ENCODE data around the gene UTP11. TPM values are rescaled to one million over a fixed set of nuclear protein-coding genes. Genes with fewer than 3 reads are reported as not detected.

Gene UTP11
- total RNA-seq, 5 donors from 2014 or later (not counting 1 experiment from before 2014, with no cell fraction given): 8.5 to 18.3 (median 15.9) TPM

DNA sequence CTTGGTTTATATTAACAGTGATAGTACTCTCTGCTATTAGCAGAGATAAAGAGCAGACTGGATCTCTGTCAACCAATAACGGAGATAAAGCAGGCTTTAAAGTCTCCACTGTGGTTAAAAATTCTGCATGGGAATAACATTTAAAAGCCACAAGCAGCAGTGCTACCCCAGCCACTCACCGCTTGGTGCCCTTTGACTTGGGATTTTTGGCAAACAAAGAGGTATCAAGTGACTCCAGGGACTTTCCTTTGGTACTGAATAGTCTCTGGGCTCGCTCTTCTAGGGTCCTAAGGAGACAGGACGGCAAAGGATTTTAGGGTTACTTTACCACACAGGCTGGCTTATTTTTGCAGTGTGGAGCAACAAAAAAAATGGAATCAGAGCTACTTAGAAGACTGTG, 34.0 kb upstream of the UTP11 start:
- Histone ChIP-seq H3K36me3 (ENCODE audit: control insufficient read depth in 2 of 2, extremely low read depth in 1 of 2, insufficient read depth in 1 of 2, low read length in 1 of 2) (peaks cover 26 to 89% of the 10 kb centered on the region in 2 donors), H3K27ac (ENCODE audit: low read length) (no peak overlapping the region), H3K4me3 (ENCODE audit: control insufficient read depth in 1 of 2, extremely low read depth in 1 of 2, low read length in 1 of 2) (no peak overlapping the region), H3K27me3 (replicated peaks in 1 of 2; ENCODE audit: control insufficient read depth in 2 of 2, extremely low read depth in 1 of 2, insufficient read depth in 2 of 2, low read length in 1 of 2) (no peaks in the 10 kb centered on the region), H3K4me1 (ENCODE audit: control insufficient read depth in 1 of 2, extremely low read depth in 1 of 2, insufficient read depth in 2 of 2, low read length in 2 of 2) (no peaks in the 10 kb centered on the region), H3K9me3 (no peaks in the 10 kb centered on the region)
- ChIA-PET POLR2A (no interaction called here), CTCF (no interaction called here)
- Mint-ChIP-seq H3K4me3 (no peak overlapping the region), H3K27ac (no peak overlapping the region), H3K9me3 (peaks cover 0 to 5% (median 0%) of the 10 kb centered on the region in 3 donors), H3K4me1 (peaks cover 0 to 6% (median 5%) of the 10 kb centered on the region in 3 donors), H3K36me3 (peaks cover 60% of the 10 kb centered on the region), H3K27me3 (no peaks in the 10 kb centered on the region)
- DNase-seq (no peak), ATAC-seq (replicated peaks in 1 of 4) (no peak)
- 89% methylated on average over 3 of the region's 4 CpGs for WGBS (ENCODE audit: insufficient coverage)

DNA sequence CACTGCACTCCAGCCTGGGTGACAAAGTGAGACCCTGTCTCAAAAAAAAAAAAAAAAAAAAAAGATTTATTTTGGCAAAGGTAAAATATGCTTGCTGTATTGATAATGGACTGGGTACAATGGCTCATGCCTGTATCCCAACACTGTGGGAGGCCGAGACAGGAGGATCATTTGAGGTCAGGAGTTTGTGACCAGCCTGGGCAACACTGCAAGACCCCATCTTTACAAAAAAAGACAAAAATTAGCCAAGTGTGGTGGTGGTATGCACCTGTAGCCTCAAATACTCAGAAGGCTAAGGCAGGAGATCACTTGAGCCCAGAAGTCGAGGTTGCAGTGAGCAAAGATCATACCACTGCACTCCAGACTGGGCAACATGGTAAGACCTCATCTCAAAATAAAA, 29.0 kb upstream of the UTP11 start:
- Histone ChIP-seq H3K4me1 (ENCODE audit: control insufficient read depth in 1 of 2, extremely low read depth in 1 of 2, insufficient read depth in 2 of 2, low read length in 2 of 2) (peaks cover 0 to 2% of the 10 kb centered on the region in 2 experiments), H3K27me3 (replicated peaks in 1 of 2; ENCODE audit: control insufficient read depth in 2 of 2, extremely low read depth in 1 of 2, insufficient read depth in 2 of 2, low read length in 1 of 2) (no peaks in the 10 kb centered on the region), H3K4me3 (ENCODE audit: control insufficient read depth in 1 of 2, extremely low read depth in 1 of 2, low read length in 1 of 2) (no peak overlapping the region), H3K27ac (ENCODE audit: low read length) (no peak overlapping the region), H3K9me3 (no peaks in the 10 kb centered on the region), H3K36me3 (ENCODE audit: control insufficient read depth in 2 of 2, extremely low read depth in 1 of 2, insufficient read depth in 1 of 2, low read length in 1 of 2) (peaks cover 13 to 85% of the 10 kb centered on the region in 2 donors)
- ChIA-PET CTCF (interaction anchor here in 1 of 2 donors (0.7 kb wide), 1 partner anchor 1542 kb away, joined by 4 read pairs; no protein-coding TSS in a partner anchor), POLR2A (no interaction called here)
- Mint-ChIP-seq H3K4me3 (no peak overlapping the region), H3K9me3 (no peaks in the 10 kb centered on the region), H3K27me3 (no peaks in the 10 kb centered on the region), H3K27ac (no peak overlapping the region), H3K4me1 (peaks cover 6 to 16% (median 15%) of the 10 kb centered on the region in 3 donors), H3K36me3 (peaks cover 53% of the 10 kb centered on the region)
- ATAC-seq (replicated peaks in 1 of 4): no peak
- WGBS (ENCODE audit: insufficient coverage): no CpG with 5 or more reads among the region's 2 CpGs
- DNase-seq: no peak

DNA sequence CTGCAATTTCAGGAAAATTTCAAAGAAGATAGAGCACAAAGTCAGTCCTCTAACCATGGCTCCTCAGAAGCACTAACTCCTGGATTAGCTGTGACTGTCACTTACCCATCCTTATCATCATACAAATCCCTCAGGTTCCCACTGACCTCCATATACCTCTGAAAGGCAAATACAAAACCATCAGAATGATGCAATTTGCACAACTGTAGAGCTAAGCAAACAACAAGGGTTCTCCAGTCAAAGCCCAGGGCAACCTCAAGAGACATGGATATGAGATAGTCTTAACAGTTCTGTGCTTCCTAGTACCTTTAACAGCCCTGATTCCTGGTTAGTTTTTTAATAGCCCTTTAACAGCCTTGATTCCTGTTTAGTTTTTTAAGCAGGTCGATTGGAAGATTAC, 24.9 kb upstream of the UTP11 start:
- H3K4me3 Mint-ChIP-seq: peak overlapping the region in 2 of 3 donors; percentile 98 to 100
- WGBS (ENCODE audit: insufficient coverage): no CpG with 5 or more reads among the region's 1 CpG
- DNase-seq (no peak), ATAC-seq (replicated peaks in 1 of 4) (no peak)
- Histone ChIP-seq H3K4me1 (ENCODE audit: control insufficient read depth in 1 of 2, extremely low read depth in 1 of 2, insufficient read depth in 2 of 2, low read length in 2 of 2) (peaks cover 2 to 13% of the 10 kb centered on the region in 2 experiments), H3K27ac (ENCODE audit: low read length) (no peak overlapping the region), H3K9me3 (no peaks in the 10 kb centered on the region), H3K4me3 (ENCODE audit: control insufficient read depth in 1 of 2, extremely low read depth in 1 of 2, low read length in 1 of 2) (no peak overlapping the region), H3K27me3 (replicated peaks in 1 of 2; ENCODE audit: control insufficient read depth in 2 of 2, extremely low read depth in 1 of 2, insufficient read depth in 2 of 2, low read length in 1 of 2) (no peaks in the 10 kb centered on the region), H3K36me3 (ENCODE audit: control insufficient read depth in 2 of 2, extremely low read depth in 1 of 2, insufficient read depth in 1 of 2, low read length in 1 of 2) (peaks cover 7 to 47% of the 10 kb centered on the region in 2 donors)
- H3K36me3 Mint-ChIP-seq: peaks cover 23% of the 10 kb centered on the region
- POLR2A ChIA-PET: no interaction called here
- peak overlapping the region in 1 of 2 donors; percentile 16 for H3K27ac Mint-ChIP-seq
- H3K9me3 Mint-ChIP-seq: no peaks in the 10 kb centered on the region
- no peaks in the 10 kb centered on the region for H3K27me3 Mint-ChIP-seq
- CTCF ChIA-PET: no interaction called here
- peaks cover 18 to 25% (median 25%) of the 10 kb centered on the region in 3 donors for H3K4me1 Mint-ChIP-seq

DNA sequence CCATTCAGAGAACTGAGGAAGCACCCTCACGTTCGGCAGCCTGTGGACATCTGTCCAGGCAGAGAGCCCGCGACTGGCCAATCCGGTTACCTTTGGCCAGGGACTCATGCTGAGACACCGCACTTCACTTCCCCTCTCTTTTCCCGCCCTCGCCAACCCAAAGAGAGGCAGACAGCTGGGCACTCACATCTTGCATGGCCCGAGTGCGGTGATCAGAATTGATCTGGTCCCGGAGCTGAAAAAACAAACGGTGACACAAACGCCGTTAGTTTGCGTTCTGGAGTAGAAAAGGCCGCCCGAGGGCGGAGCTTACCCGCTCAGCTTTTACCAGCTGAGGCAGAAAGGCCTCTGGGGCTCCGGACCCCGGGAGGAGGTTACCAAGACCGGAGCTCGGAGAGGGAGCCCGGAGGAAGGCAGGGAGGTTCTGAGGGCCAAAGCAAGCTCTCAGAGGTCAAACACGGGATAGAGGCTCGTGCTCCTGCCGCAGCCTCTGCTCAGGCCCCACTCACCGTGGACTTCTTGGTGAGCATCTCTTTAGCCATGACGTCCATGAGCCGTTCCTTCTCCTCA, 23.1 kb upstream of the UTP11 start:
- ChIA-PET CTCF (interaction anchor here in 1 of 2 donors (0.6 to 2.4 kb wide), 4 partner anchors 20 to 30 kb away, joined by 3 to 10 read pairs (median 4); partner anchors contain the start of gene UTP11), POLR2A (no interaction called here)
- DNase-seq (peak in 15 of 35 experiments; percentile 18 to 55 (median 29)), ATAC-seq (replicated peaks in 1 of 4) (peak; percentile 40 to 54 (median 47))
- Histone ChIP-seq H3K9me3 (no peaks in the 10 kb centered on the region), H3K27ac (ENCODE audit: low read length) (peak overlapping the region; percentile 35), H3K4me3 (ENCODE audit: control insufficient read depth in 1 of 2, extremely low read depth in 1 of 2, low read length in 1 of 2) (peak overlapping the region; percentile 87), H3K36me3 (ENCODE audit: control insufficient read depth in 2 of 2, extremely low read depth in 1 of 2, insufficient read depth in 1 of 2, low read length in 1 of 2) (peaks cover 5 to 30% of the 10 kb centered on the region in 2 donors), H3K4me1 (ENCODE audit: control insufficient read depth in 1 of 2, extremely low read depth in 1 of 2, insufficient read depth in 2 of 2, low read length in 2 of 2) (peaks cover 2 to 14% of the 10 kb centered on the region in 2 experiments), H3K27me3 (replicated peaks in 1 of 2; ENCODE audit: control insufficient read depth in 2 of 2, extremely low read depth in 1 of 2, insufficient read depth in 2 of 2, low read length in 1 of 2) (no peaks in the 10 kb centered on the region)
- H3K27me3 Mint-ChIP-seq: no peaks in the 10 kb centered on the region
- peaks cover 18 to 28% (median 26%) of the 10 kb centered on the region in 3 donors for H3K4me1 Mint-ChIP-seq
- H3K27ac Mint-ChIP-seq: peak overlapping the region; percentile 94 to 95
- 2% methylated on average over 30 of the region's 30 CpGs for WGBS (ENCODE audit: insufficient coverage)
- H3K36me3 Mint-ChIP-seq: peaks cover 17% of the 10 kb centered on the region
- no peaks in the 10 kb centered on the region for H3K9me3 Mint-ChIP-seq
- peak overlapping the region; percentile 87 to 100 (median 98) for H3K4me3 Mint-ChIP-seq

DNA sequence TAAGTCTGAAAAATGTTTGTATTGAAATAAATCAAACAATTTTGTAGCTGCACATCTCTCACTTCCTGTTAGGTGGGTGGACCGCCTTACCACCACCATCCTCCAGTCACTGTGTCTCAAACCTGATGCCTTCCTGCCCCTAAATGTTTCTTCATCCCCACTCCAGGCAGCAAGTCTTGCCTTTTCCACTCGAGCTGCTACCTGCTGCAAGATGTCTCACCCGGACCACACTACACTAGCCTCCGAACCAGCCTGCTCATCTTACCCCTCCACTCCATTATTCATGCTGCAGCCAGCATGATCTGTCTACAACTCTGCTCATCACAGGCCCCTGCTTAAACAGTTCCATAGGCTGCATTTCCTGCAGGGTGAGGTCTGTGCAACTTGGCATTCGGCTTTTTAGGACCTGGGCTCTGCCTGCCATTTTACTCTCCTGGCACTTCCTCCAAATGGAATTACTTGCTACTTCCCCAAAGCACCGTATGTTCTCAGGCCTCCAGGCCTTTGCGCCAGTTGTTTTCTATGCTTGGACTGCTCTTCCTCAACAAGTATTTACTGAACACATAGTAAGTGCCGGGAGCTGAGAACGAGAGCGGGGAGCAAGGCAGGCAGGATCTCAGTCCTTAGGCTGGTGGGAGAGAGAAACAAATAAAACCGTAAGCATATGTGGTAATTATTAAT, 17.5 kb upstream of the UTP11 start:
- peak overlapping the region; percentile 40 for H3K27ac ChIP-seq (ENCODE audit: low read length)
- POLR2A ChIA-PET: interaction anchor here in 1 of 2 donors (0.5 kb wide), 1 partner anchor 16 kb away, joined by 3 read pairs; no protein-coding TSS in a partner anchor
- WGBS (ENCODE audit: insufficient coverage): 46% methylated on average over 6 of the region's 11 CpGs
- H3K36me3 ChIP-seq (ENCODE audit: control insufficient read depth in 2 of 2, extremely low read depth in 1 of 2, insufficient read depth in 1 of 2, low read length in 1 of 2): peaks cover 0 to 2% of the 10 kb centered on the region in 2 donors
- H3K27me3 ChIP-seq (replicated peaks in 1 of 2; ENCODE audit: control insufficient read depth in 2 of 2, extremely low read depth in 1 of 2, insufficient read depth in 2 of 2, low read length in 1 of 2): peaks cover 0 to 4% of the 10 kb centered on the region in 2 experiments
- peak in 1 of 4 experiments; percentile 41 for ATAC-seq (replicated peaks in 1 of 4)
- Mint-ChIP-seq H3K27ac (peak overlapping the region; percentile 87 to 94), H3K27me3 (no peaks in the 10 kb centered on the region), H3K36me3 (no peaks in the 10 kb centered on the region), H3K9me3 (no peaks in the 10 kb centered on the region), H3K4me1 (peaks cover 19 to 39% (median 39%) of the 10 kb centered on the region in 3 donors), H3K4me3 (peak overlapping the region; percentile 56 to 76 (median 68))
- peak in 1 of 35 experiments; percentile 17 for DNase-seq
- peaks cover 4 to 31% of the 10 kb centered on the region in 2 experiments for H3K4me1 ChIP-seq (ENCODE audit: control insufficient read depth in 1 of 2, extremely low read depth in 1 of 2, insufficient read depth in 2 of 2, low read length in 2 of 2)
- CTCF ChIA-PET: interaction anchor here in 1 of 2 donors (0.7 kb wide), 1 partner anchor 61 kb away, joined by 3 read pairs; no protein-coding TSS in a partner anchor
- peak overlapping the region; percentile 51 to 66 for H3K4me3 ChIP-seq (ENCODE audit: control insufficient read depth in 1 of 2, extremely low read depth in 1 of 2, low read length in 1 of 2)
- H3K9me3 ChIP-seq: no peaks in the 10 kb centered on the region

DNA sequence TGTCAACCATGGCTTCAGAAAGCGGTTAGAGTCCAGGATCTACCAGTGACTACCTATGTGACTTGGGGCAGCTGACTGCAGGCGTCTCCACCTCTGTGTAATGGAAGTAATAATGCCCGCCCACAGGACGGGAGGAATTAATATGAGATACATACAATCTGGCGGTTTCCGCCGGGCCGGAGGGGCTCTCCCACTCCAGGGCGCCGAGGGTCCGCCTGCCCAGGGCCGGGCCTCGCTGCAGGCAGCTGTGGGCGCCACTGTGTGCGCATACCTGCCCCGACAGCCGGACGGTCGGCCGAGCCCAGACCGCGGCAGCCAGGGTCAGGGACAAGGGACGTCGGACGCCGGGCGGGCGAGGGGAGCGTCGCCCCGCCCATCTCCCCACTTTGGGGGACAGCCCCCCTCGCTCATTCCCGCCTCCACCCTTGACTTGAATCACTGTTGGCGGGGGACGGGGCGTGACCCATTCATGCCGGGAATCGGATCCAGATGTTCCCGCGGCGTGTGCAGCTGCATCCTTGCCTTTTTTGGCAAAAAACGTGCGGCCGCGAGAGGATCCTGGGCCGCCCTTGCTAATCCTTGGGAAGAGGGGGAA, 16.7 kb upstream of the UTP11 start:
- H3K4me3 Mint-ChIP-seq: peak overlapping the region; percentile 56 to 76 (median 68)
- peak overlapping the region; percentile 87 to 94 for H3K27ac Mint-ChIP-seq
- H3K9me3 Mint-ChIP-seq: no peaks in the 10 kb centered on the region
- H3K27me3 Mint-ChIP-seq: no peaks in the 10 kb centered on the region
- H3K36me3 Mint-ChIP-seq: no peaks in the 10 kb centered on the region
- Histone ChIP-seq H3K4me1 (ENCODE audit: control insufficient read depth in 1 of 2, extremely low read depth in 1 of 2, insufficient read depth in 2 of 2, low read length in 2 of 2) (peaks cover 4 to 25% of the 10 kb centered on the region in 2 experiments), H3K4me3 (ENCODE audit: control insufficient read depth in 1 of 2, extremely low read depth in 1 of 2, low read length in 1 of 2) (peak overlapping the region; percentile 51 to 66), H3K9me3 (no peaks in the 10 kb centered on the region), H3K36me3 (ENCODE audit: control insufficient read depth in 2 of 2, extremely low read depth in 1 of 2, insufficient read depth in 1 of 2, low read length in 1 of 2) (peaks cover 0 to 2% of the 10 kb centered on the region in 2 donors), H3K27ac (ENCODE audit: low read length) (peak overlapping the region; percentile 40), H3K27me3 (replicated peaks in 1 of 2; ENCODE audit: control insufficient read depth in 2 of 2, extremely low read depth in 1 of 2, insufficient read depth in 2 of 2, low read length in 1 of 2) (peaks cover 0 to 4% of the 10 kb centered on the region in 2 experiments)
- ChIA-PET CTCF (interaction anchor here in 1 of 2 donors (0.6 kb wide), 1 partner anchor 16 kb away, joined by 3 read pairs; no protein-coding TSS in a partner anchor), POLR2A (interaction anchor here in 1 of 2 donors (0.5 kb wide), 1 partner anchor 15 kb away, joined by 3 read pairs; no protein-coding TSS in a partner anchor)
- WGBS (ENCODE audit: insufficient coverage): 33% methylated on average over 42 of the region's 46 CpGs
- H3K4me1 Mint-ChIP-seq: peaks cover 16 to 43% (median 42%) of the 10 kb centered on the region in 3 donors
- ATAC-seq (replicated peaks in 1 of 4) (peak in 1 of 4 experiments; percentile 54), DNase-seq (no peak)

Data from T-cell (primary cell).